NB4 (cell line): Measurements from ENCODE around the gene WDFY3.

Experiments used
- DNase-seq: peaks from one replicate; pipeline ENCODE4 v3.0.0; 2010; ENCODE audit warnings: low read depth
- H3K4me3 ChIP-seq: one replicate; pipeline ENCODE4 v1.5.1; 2011; ENCODE audit warnings: mild to moderate bottlenecking, low read depth, low read length, moderate library complexity
- MYC ChIP-seq: IDR thresholded peaks from 2 replicates; pipeline ENCODE4 v1.6.1; 2011; ENCODE audit warnings: low read depth, low read length
- POLR2A ChIP-seq: IDR thresholded peaks from 2 replicates; pipeline ENCODE4 v1.6.1; 2011; ENCODE audit warnings: mild to moderate bottlenecking; ENCODE audit not compliant: insufficient read length; ENCODE audit errors: extremely low read depth
- TF ChIP-seq, protein P1 (sequence below): IDR thresholded peaks from 2 replicates; pipeline ENCODE4 v1.6.1; 2011; ENCODE audit warnings: low read depth, low read length
- TF ChIP-seq, protein P2 (sequence below): IDR thresholded peaks from one replicate; pipeline ENCODE4 v1.5.1; 2012; ENCODE audit warnings: low read depth, low read length

Gene WDFY3

DNA sequence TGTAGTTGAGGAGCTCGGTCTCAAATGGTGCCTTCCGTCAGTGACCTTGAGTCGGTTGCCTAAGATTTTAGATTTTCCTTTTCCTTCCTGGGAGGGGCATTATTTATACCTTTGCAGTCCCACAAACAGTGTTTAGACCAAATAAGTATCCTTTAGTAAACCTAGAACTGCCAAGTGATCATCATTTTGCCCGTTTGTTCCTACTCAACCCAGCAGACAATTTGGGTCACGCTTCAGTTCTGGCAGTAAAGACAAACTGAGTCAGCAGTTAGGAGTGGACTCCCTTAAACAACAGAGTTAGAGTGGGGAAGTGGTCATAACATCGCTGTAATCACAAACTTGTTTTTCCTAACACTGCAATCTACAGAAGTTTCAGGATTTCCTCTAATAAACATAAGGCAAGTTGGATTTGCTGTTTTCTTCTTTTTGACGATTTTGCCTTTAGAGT, 777 bp upstream of the WDFY3 start:
- DNase-seq = no peak
- peak overlapping the region; percentile 62 for H3K4me3 ChIP-seq
- no peak for TF ChIP-seq POLR2A
- TF ChIP-seq MYC = no peak
- TF ChIP-seq, protein P1, sequence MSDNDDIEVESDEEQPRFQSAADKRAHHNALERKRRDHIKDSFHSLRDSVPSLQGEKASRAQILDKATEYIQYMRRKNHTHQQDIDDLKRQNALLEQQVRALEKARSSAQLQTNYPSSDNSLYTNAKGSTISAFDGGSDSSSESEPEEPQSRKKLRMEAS = no peak
- TF ChIP-seq, protein P2, sequence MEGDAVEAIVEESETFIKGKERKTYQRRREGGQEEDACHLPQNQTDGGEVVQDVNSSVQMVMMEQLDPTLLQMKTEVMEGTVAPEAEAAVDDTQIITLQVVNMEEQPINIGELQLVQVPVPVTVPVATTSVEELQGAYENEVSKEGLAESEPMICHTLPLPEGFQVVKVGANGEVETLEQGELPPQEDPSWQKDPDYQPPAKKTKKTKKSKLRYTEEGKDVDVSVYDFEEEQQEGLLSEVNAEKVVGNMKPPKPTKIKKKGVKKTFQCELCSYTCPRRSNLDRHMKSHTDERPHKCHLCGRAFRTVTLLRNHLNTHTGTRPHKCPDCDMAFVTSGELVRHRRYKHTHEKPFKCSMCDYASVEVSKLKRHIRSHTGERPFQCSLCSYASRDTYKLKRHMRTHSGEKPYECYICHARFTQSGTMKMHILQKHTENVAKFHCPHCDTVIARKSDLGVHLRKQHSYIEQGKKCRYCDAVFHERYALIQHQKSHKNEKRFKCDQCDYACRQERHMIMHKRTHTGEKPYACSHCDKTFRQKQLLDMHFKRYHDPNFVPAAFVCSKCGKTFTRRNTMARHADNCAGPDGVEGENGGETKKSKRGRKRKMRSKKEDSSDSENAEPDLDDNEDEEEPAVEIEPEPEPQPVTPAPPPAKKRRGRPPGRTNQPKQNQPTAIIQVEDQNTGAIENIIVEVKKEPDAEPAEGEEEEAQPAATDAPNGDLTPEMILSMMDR = no peak

DNA sequence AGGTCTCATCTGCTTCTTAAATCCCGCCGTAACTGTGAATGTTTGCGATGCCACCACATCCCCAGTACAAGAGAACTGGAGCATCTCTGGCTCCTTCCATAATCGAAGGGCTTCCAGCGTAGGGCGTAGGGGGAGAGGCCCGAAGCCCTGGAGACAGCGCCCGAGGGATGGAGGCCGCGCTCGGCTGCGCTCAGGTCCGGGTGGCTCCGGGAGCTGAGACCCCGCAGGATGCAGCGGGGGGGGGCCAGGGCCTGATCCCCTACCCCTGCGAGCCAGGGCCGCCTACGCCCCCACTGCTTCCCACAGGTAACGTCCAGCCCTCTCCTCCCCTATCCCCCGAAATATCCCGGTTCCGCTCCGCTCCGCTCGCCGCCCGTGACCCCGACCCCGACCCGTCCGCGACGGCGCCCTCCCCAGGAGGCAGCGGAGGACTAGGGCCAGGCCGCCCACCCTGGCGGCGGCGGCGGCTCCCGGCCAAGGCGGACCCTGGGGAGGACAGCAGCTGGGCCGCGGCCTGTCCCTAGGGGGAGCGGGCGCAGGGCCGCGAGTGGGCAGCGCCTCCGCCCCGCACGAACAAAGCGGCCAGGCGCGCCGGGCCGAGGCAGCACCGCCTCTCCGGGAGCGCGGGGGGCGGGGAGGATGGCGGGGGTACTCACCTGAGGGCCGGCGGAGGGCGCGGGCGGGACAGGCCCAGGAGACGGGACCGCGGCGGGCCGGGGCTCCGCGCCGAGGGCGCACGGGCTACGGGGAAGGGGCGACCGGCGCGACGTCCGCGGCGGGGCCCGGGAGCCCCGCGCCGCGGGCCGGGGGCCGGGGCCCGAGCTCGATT, 723 bp downstream of the WDFY3 start:
- peak overlapping the region; percentile 62 for H3K4me3 ChIP-seq
- TF ChIP-seq MYC (no peak), POLR2A (no peak)
- TF ChIP-seq, protein P2 = no peak
- TF ChIP-seq, protein P1 = no peak
- peak; percentile 49 for DNase-seq

DNA sequence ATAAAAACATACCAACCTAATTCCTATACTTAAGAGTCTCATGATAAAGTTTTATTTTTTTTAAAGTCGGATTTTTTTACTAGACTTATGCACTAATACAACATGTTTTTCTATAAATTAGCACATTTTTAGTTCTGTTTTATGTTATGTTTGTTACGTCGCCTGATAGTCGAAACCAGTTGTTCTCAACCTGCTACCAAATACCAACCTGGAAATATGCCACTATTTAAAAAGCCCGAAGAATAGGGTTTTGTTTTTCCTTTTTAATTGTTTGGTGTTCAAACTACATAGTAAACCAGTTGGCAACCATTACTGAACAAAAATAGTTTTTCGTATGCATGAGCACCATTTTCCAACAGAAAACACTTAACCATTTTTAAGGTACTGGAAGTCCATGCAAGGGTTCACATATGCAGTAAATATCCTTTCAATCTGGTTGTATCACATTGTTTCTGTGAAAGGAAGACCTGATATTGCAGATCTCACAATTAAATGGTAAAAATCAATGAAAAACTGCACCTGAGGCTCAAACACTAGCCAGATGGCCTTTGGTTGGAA, 1.4 kb downstream of the WDFY3 start:
- peak overlapping the region; percentile 61 for H3K4me3 ChIP-seq
- DNase-seq = no peak
- TF ChIP-seq, protein P2 = no peak
- TF ChIP-seq, protein P1 = no peak
- TF ChIP-seq MYC (no peak), POLR2A (no peak)

DNA sequence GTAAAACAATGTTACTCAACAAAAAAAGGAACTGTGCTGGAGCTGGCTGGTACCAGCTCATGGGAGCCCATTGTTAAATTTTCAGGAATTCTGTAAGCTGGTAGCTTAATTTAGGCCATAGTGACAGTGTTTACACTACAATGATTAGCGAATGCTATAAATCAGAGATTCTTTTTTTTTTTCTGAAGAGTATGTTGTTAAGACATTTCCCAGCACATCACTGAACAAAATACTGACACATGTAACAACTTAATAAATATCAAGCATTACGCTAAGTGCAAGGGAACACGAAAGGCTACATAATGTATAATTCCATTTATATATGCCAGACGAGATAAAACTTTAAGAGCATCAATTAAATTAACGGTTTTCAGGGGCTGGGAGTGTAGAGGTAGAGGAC, 4.4 kb downstream of the WDFY3 start:
- TF ChIP-seq, protein P2 = no peak
- no peak for DNase-seq
- H3K4me3 ChIP-seq = no peak overlapping the region

DNA sequence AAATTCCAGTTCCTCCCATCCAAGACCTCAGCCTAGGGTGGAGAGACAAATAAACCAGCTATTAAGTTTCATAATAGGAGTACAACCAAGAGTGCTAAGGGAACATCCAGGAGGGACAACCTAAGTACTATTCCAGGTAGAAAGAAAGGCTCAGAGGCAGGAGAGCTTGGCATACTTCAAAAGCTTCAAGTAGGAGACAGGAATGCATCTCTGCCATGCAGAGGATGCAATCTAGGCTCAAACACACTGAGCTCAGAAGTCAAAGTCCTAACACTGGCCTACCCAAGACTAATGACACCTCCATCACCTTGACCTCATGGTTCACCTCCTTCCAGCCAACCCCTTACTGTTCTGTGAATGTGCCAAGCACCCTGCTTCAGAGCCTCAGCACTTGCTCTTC, 8.1 kb downstream of the WDFY3 start:
- TF ChIP-seq MYC = no peak
- TF ChIP-seq, protein P2 = no peak
- TF ChIP-seq POLR2A = no peak
- TF ChIP-seq, protein P1 = no peak
- DNase-seq = no peak

More for the DNA sequence above, 8.1 kb downstream of the WDFY3 start:
- H3K4me3 ChIP-seq = no peak overlapping the region
